Measurements from ENCODE around the gene SAMHD1.

DNA sequence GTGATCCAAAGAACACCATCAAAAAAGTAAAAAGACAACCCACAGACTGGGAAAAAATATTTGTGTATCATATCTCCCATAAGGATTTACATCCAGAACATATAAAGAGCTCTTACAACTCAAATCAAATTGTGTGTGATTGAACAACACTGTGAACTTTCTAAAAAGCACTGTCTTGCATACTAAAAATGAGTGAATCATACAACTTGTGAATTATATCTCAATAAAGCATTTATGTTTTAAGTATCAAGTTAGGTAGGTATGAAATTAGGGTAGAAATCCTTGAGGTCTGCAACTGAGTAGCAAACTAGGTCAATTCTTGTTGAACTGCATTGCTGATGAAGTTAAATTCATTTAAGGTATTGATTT is 14.1 kb downstream of the SAMHD1 start:
- TF ChIP-seq, protein P1, sequence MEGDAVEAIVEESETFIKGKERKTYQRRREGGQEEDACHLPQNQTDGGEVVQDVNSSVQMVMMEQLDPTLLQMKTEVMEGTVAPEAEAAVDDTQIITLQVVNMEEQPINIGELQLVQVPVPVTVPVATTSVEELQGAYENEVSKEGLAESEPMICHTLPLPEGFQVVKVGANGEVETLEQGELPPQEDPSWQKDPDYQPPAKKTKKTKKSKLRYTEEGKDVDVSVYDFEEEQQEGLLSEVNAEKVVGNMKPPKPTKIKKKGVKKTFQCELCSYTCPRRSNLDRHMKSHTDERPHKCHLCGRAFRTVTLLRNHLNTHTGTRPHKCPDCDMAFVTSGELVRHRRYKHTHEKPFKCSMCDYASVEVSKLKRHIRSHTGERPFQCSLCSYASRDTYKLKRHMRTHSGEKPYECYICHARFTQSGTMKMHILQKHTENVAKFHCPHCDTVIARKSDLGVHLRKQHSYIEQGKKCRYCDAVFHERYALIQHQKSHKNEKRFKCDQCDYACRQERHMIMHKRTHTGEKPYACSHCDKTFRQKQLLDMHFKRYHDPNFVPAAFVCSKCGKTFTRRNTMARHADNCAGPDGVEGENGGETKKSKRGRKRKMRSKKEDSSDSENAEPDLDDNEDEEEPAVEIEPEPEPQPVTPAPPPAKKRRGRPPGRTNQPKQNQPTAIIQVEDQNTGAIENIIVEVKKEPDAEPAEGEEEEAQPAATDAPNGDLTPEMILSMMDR (conservative IDR thresholded peaks at IDR 0.05 in 1 of 2, IDR thresholded peaks at IDR 0.05 in 1 of 2; ENCODE audit: low read depth in 1 of 2, low read length in 2 of 2) = no peak
- TF ChIP-seq EZH2 (IDR thresholded peaks at IDR 0.05; ENCODE audit: low read length, missing control alignments) = no peak

Data from fibroblast of lung (primary cell).